Measurements from ENCODE around the gene SLC16A7. TPM values are rescaled to one million over a fixed set of nuclear protein-coding genes. Genes with fewer than 3 reads are reported as not detected.

Gene SLC16A7
- total RNA-seq, 6 experiments from 2014 or later = 11.3 to 25.1 (median 20.5) TPM

DNA sequence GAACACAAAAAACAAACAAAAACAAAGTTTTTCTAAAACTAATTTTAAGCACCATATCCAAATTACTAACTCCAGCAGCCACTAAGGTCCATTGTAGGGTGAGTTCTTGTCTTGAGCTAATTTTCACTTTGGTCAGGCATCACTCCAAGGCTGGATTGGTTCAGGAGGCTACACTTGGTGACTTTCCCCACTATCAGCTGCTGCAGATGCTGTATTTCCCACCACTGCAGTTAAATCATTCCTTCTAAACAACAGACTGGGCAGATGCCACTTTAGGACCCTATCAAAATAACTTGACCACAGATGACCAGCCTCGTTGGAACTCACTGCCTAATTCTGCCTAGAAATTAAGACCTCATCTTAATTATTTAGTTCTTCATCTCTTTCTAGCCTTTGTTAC is 140.5 kb downstream of the SLC16A7 start:
- WGBS (ENCODE audit: insufficient coverage, low coverage, low lambda C conversion rate, missing lambda C conversion rate) = 83% methylated on average over 1 of the region's 1 CpG
- DNase-seq (no peak), ATAC-seq (no peak)
- Histone ChIP-seq H3K4me1 (peaks cover 0 to 5% (median 0%) of the 10 kb centered on the region in 4 donors), H3K27me3 (no peaks in the 10 kb centered on the region), H3K4me3 (no peak overlapping the region), H3K36me3 (no peaks in the 10 kb centered on the region), H3K9me3 (no peaks in the 10 kb centered on the region), H3K27ac (no peak overlapping the region)
- intact Hi-C loops (cut with DNase I) = no loop called here
- no peak for TF ChIP-seq POLR2A (IDR thresholded peaks at IDR 0.05)
- TF ChIP-seq, protein P1, sequence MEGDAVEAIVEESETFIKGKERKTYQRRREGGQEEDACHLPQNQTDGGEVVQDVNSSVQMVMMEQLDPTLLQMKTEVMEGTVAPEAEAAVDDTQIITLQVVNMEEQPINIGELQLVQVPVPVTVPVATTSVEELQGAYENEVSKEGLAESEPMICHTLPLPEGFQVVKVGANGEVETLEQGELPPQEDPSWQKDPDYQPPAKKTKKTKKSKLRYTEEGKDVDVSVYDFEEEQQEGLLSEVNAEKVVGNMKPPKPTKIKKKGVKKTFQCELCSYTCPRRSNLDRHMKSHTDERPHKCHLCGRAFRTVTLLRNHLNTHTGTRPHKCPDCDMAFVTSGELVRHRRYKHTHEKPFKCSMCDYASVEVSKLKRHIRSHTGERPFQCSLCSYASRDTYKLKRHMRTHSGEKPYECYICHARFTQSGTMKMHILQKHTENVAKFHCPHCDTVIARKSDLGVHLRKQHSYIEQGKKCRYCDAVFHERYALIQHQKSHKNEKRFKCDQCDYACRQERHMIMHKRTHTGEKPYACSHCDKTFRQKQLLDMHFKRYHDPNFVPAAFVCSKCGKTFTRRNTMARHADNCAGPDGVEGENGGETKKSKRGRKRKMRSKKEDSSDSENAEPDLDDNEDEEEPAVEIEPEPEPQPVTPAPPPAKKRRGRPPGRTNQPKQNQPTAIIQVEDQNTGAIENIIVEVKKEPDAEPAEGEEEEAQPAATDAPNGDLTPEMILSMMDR (IDR thresholded peaks at IDR 0.05) = no peak

DNA sequence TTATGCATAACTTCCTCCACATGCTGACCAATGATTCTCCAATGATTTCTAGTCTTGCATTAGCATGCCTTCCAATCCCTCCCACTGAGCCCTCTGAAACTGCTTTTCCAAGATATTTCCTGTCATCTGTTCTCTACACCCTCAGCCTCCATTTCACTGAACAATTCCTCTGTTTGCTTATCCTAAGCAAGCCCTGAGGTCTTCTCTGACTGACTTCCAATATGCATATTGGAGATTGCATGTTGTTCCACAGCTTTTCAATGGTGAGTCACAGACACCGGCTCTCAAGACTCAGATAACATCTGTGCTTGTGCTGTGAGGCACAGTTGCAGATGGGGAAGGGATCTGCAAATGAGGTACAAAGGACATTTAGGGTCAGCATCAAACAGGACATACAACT is 141.0 kb downstream of the SLC16A7 start:
- Histone ChIP-seq H3K4me3 (no peak overlapping the region), H3K36me3 (no peaks in the 10 kb centered on the region), H3K27ac (no peak overlapping the region), H3K4me1 (peaks cover 0 to 5% (median 0%) of the 10 kb centered on the region in 4 donors), H3K9me3 (no peaks in the 10 kb centered on the region), H3K27me3 (no peaks in the 10 kb centered on the region)
- ATAC-seq (no peak), DNase-seq (no peak)
- TF ChIP-seq POLR2A (IDR thresholded peaks at IDR 0.05) = no peak
- TF ChIP-seq, protein P1 (IDR thresholded peaks at IDR 0.05) = no peak
- intact Hi-C loops (cut with DNase I) = no loop called here
- WGBS (ENCODE audit: insufficient coverage, low coverage, low lambda C conversion rate, missing lambda C conversion rate) = 25% methylated on average over 1 of the region's 1 CpG

DNA sequence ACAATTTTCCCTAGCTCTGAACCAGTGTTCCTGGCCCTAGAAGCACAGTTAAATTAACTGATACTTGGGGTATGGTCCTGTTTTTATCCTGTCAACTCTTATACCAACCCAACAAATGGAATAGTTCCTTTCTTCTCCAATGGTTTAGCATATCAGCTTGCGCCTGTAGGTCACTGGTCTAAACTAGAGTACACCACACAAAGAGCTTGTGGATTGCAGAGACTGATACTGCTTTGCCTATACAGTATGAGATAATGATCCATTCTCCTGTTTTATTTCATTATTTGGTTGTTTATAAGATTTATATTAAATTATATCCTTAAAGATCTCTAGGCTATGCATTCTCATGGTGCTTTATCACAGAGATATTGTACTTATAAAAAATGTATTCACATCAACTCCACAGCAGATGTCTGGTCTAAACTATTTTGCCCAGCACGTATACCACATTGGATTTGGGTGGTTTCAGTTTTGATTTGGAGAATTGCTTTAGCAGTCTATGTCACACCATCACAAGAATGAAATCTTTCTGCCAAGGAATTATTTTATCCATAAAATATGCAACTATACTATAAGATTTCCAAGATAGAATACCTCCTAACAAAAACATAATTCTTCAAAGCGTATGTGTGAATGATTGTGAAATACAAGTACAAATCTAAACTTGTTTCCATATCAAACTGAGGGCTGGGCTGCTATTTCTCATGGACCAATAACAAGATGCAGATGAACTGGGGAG is 142.1 kb downstream of the SLC16A7 start:
- peaks cover 0 to 5% (median 0%) of the 10 kb centered on the region in 4 donors for H3K4me1 ChIP-seq
- H3K4me3 ChIP-seq = no peak overlapping the region
- peak; percentile 38 to 78 (median 48) for ATAC-seq
- intact Hi-C loops (cut with DNase I) = no loop called here
- 66% methylated on average over 3 of the region's 3 CpGs for WGBS (ENCODE audit: insufficient coverage, low coverage, low lambda C conversion rate, missing lambda C conversion rate)
- TF ChIP-seq POLR2A (IDR thresholded peaks at IDR 0.05) = no peak
- TF ChIP-seq, protein P1 (IDR thresholded peaks at IDR 0.05) = no peak
- no peaks in the 10 kb centered on the region for H3K36me3 ChIP-seq
- no peak for DNase-seq
- no peaks in the 10 kb centered on the region for H3K27me3 ChIP-seq
- no peak overlapping the region for H3K27ac ChIP-seq
- no peaks in the 10 kb centered on the region for H3K9me3 ChIP-seq

DNA sequence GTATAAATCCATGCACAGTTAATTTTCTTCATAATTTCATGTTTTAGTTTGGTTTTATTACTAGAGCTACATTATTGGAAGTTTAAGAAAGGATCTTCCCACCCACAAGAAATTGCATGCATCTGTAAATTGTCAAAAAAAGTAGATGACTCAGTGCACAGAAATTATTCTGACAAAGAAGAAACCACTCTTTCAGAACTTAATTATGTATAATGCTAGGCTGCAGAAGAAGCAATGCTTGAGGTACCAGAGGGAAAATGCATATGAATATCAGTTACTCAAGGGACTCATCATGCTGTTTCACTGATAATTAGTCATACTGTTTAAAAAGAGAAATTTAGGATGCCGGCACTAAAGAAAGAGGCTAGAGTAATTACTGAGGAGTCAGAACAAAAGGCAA is 147.0 kb downstream of the SLC16A7 start:
- WGBS (ENCODE audit: insufficient coverage, low coverage, low lambda C conversion rate, missing lambda C conversion rate) = 73% methylated on average over 1 of the region's 1 CpG
- H3K27ac ChIP-seq = no peak overlapping the region

More for the DNA sequence above, 147.0 kb downstream of the SLC16A7 start:
- Histone ChIP-seq H3K27me3 (no peaks in the 10 kb centered on the region), H3K36me3 (no peaks in the 10 kb centered on the region), H3K9me3 (no peaks in the 10 kb centered on the region), H3K4me3 (no peak overlapping the region), H3K4me1 (peaks cover 0 to 4% (median 0%) of the 10 kb centered on the region in 4 donors)
- ATAC-seq (no peak), DNase-seq (no peak)
- TF ChIP-seq, protein P1 (IDR thresholded peaks at IDR 0.05) = no peak
- TF ChIP-seq POLR2A (IDR thresholded peaks at IDR 0.05) = no peak
- intact Hi-C loops (cut with DNase I) = no loop called here
